H9 (cell line): ENCODE results near the gene GNB3. TPM values are rescaled to one million over a fixed set of nuclear protein-coding genes. Genes with fewer than 3 reads are reported as not detected.

Source experiments
- DNase-seq: peaks from one replicate; pipeline ENCODE4 v3.0.0-alpha.2; 2017
- H2AFZ ChIP-seq: one replicate; pipeline ENCODE4 v1.6.1; 2013; ENCODE audit warnings: mild to moderate bottlenecking, low read length, control low read depth, moderate library complexity
- H2AK5ac ChIP-seq: 2 replicates; pipeline ENCODE4 v1.6.1; 2013; ENCODE audit warnings: low read length, control low read depth, mixed read lengths; ENCODE audit not compliant: insufficient read length
- H2BK120ac ChIP-seq: one replicate; pipeline ENCODE4 v1.6.1; 2013; ENCODE audit warnings: low read depth, mild to moderate bottlenecking, low read length, control low read depth, inconsistent platforms; ENCODE audit not compliant: poor library complexity, severe bottlenecking
- H2BK12ac ChIP-seq: 2 replicates; pipeline ENCODE4 v1.6.1; 2013; ENCODE audit warnings: low read length, control low read depth, mixed read lengths, low read depth; ENCODE audit not compliant: insufficient read length
- H2BK15ac ChIP-seq: 2 replicates; pipeline ENCODE4 v1.6.1; 2013; ENCODE audit warnings: low read depth, low read length, control low read depth
- H2BK20ac ChIP-seq: one replicate; pipeline ENCODE4 v1.6.1; 2013; ENCODE audit warnings: low read depth, mild to moderate bottlenecking, low read length, control low read depth, inconsistent platforms; ENCODE audit not compliant: poor library complexity, severe bottlenecking
- H2BK5ac ChIP-seq: 2 replicates; pipeline ENCODE4 v1.6.1; 2013; ENCODE audit warnings: low read length, control low read depth, mixed read lengths; ENCODE audit not compliant: insufficient read length
- H3K14ac ChIP-seq: 2 replicates; pipeline ENCODE4 v1.6.1; 2013; ENCODE audit warnings: low read length, control low read depth; ENCODE audit not compliant: insufficient read depth
- H3K18ac ChIP-seq: 2 replicates; pipeline ENCODE4 v1.6.1; 2013; ENCODE audit warnings: low read depth, mild to moderate bottlenecking, mixed read lengths, low read length, control low read depth; ENCODE audit not compliant: insufficient read length
- H3K23ac ChIP-seq: 2 replicates; pipeline ENCODE4 v1.6.1; 2013; ENCODE audit warnings: low read length, control low read depth, mixed read lengths, low read depth; ENCODE audit not compliant: insufficient read length
- H3K23me2 ChIP-seq: 2 replicates; pipeline ENCODE4 v1.6.1; 2013; ENCODE audit warnings: low read depth, mild to moderate bottlenecking, mixed read lengths, low read length, control low read depth; ENCODE audit not compliant: insufficient read length, poor library complexity, severe bottlenecking
- H3K27ac ChIP-seq: 2 replicates; pipeline ENCODE4 v1.5.1; 2013; ENCODE audit warnings: low read length, control low read depth, mixed read lengths, low read depth; ENCODE audit not compliant: insufficient read length
- H3K27me3 ChIP-seq: 2 replicates; pipeline ENCODE4 v1.6.1; 2013; ENCODE audit warnings: low read length, control low read depth, inconsistent platforms; ENCODE audit not compliant: insufficient read depth
- H3K4ac ChIP-seq: 2 replicates; pipeline ENCODE4 v1.6.1; 2013; ENCODE audit warnings: low read depth, mild to moderate bottlenecking, control low read depth, inconsistent platforms, low read length, moderate library complexity
- H3K4me1 ChIP-seq: 2 replicates; pipeline ENCODE4 v1.6.1; 2013; ENCODE audit warnings: low read length, control low read depth, inconsistent platforms; ENCODE audit not compliant: insufficient read depth
- H3K4me2 ChIP-seq: 2 replicates; pipeline ENCODE4 v1.6.1; 2013; ENCODE audit warnings: low read length, control low read depth, mixed read lengths; ENCODE audit not compliant: insufficient read length, insufficient read depth
- H3K56ac ChIP-seq: 2 replicates; pipeline ENCODE4 v1.6.1; 2013; ENCODE audit warnings: low read depth, mild to moderate bottlenecking, mixed read lengths, low read length, control low read depth; ENCODE audit not compliant: insufficient read length
- H3K79me1 ChIP-seq: 2 replicates; pipeline ENCODE4 v1.6.1; 2013; ENCODE audit warnings: low read depth, mild to moderate bottlenecking, moderate library complexity, low read length, control low read depth, inconsistent platforms; ENCODE audit not compliant: insufficient read depth, poor library complexity, severe bottlenecking
- H3K79me2 ChIP-seq: 2 replicates; pipeline ENCODE4 v1.6.1; 2013; ENCODE audit warnings: low read length, control low read depth, inconsistent platforms; ENCODE audit not compliant: insufficient read depth
- H3K9ac ChIP-seq: 2 replicates; pipeline ENCODE4 v1.6.1; 2013; ENCODE audit warnings: low read length, control low read depth, mixed read lengths; ENCODE audit not compliant: insufficient read length; ENCODE audit errors: extremely low read depth
- H3K9me3 ChIP-seq: one replicate; pipeline ENCODE4 v1.6.1; 2013; ENCODE audit warnings: low read depth, low read length, inconsistent platforms; ENCODE audit not compliant: control insufficient read depth
- H3T11ph ChIP-seq: one replicate; pipeline ENCODE4 v1.6.1; 2013; ENCODE audit warnings: mild to moderate bottlenecking, low read length, control low read depth, inconsistent platforms
- H4K20me1 ChIP-seq: one replicate; pipeline ENCODE4 v1.6.1; 2013; ENCODE audit not compliant: control insufficient read depth, insufficient read length, insufficient read depth
- H4K5ac ChIP-seq: 2 replicates; pipeline ENCODE4 v1.6.1; 2013; ENCODE audit warnings: low read depth, mild to moderate bottlenecking, mixed read lengths, low read length, control low read depth; ENCODE audit not compliant: insufficient read length
- H4K8ac ChIP-seq: replicated peaks from 2 replicates; pipeline ENCODE4 v1.6.1; 2013; ENCODE audit warnings: low read length, control low read depth, mixed read lengths, low read depth; ENCODE audit not compliant: insufficient read length
- H4K91ac ChIP-seq: 2 replicates; pipeline ENCODE4 v1.6.1; 2013; ENCODE audit warnings: low read depth, mild to moderate bottlenecking, moderate library complexity, mixed read lengths, low read length, control low read depth; ENCODE audit not compliant: insufficient read length
- H3K27ac Mint-ChIP-seq, 3 experiments: 2 replicates in 2 of 3; 3 replicates in 1 of 3; pipeline ENCODE4 v1.8.0; 2020 to 2021; ENCODE audit warnings: mixed read lengths in 3 of 3, mild to moderate bottlenecking in 1 of 3, moderate library complexity in 1 of 3
- H3K27me3 Mint-ChIP-seq: 2 replicates; pipeline ENCODE4 v1.8.0; 2021; ENCODE audit warnings: low read depth, mild to moderate bottlenecking, moderate library complexity, mixed read lengths
- H3K36me3 Mint-ChIP-seq, 3 experiments: 2 replicates in 2 of 3; 3 replicates in 1 of 3; pipeline ENCODE4 v1.8.0; 2020 to 2021; ENCODE audit warnings: low read depth in 3 of 3, mixed read lengths in 3 of 3; ENCODE audit not compliant: insufficient read depth in 1 of 3
- H3K4me1 Mint-ChIP-seq, 2 experiments: 2 replicates each; pipeline ENCODE4 v1.8.0; 2020; ENCODE audit warnings: mixed read lengths in 2 of 2
- H3K4me3 Mint-ChIP-seq, 2 experiments: 2 replicates in 1 of 2; 3 replicates in 1 of 2; pipeline ENCODE4 v1.8.0; 2020 to 2021; ENCODE audit warnings: mild to moderate bottlenecking in 2 of 2, mixed read lengths in 2 of 2, moderate library complexity in 1 of 2
- H3K9me3 Mint-ChIP-seq, 2 experiments: 2 replicates in 1 of 2; 3 replicates in 1 of 2; pipeline ENCODE4 v1.8.0; 2020; ENCODE audit warnings: mild to moderate bottlenecking in 2 of 2, mixed read lengths in 2 of 2, moderate library complexity in 1 of 2
- CTCF ChIP-seq: fragments of 200-600 bp; sonication (generic); conservative IDR thresholded peaks from 3 replicates; pipeline ENCODE4 v1.8.0; 2021; ENCODE audit warnings: antibody characterized with exemption, mild to moderate bottlenecking
- WGBS: extraction: QIAGEN DNeasy Blood & Tissue Kit; methylation state at CpG from one replicate; pipeline ENCODE4 v1.1.7; 2013; ENCODE audit warnings: missing lambda C conversion rate, low lambda C conversion rate, mixed read lengths; ENCODE audit not compliant: insufficient read length; ENCODE audit errors: extremely low coverage; 5-methylcytosine and 5-hydroxymethylcytosine counted together
- total RNA-seq: library from RNA; stranded (reverse); gene quantifications from 2 replicates; pipeline ENCODE4 v1.2.1, GENCODE V29; 2021

Gene GNB3
- total RNA-seq, 1 experiment from 2014 or later: 17.3 TPM

GRCh38 chr12:6868211-6869048, 27.7 kb downstream of the GNB3 start:
- Histone ChIP-seq H2AFZ (no peak overlapping the region), H3K18ac (no peak overlapping the region), H3T11ph (no peak overlapping the region), H2AK5ac (no peak overlapping the region), H3K27me3 (no peaks in the 10 kb centered on the region), H3K4ac (no peak overlapping the region), H3K79me2 (peaks cover 5% of the 10 kb centered on the region; the same call in 1 of the 2 replicates), H2BK20ac (no peak overlapping the region), H3K9ac (peak overlapping the region; percentile 60), H3K4me2 (peak overlapping the region; percentile 94), H2BK12ac (no peak overlapping the region), H3K4me1 (no peaks in the 10 kb centered on the region; the same call in 1 of the 2 replicates), H4K20me1 (no peaks in the 10 kb centered on the region), H3K27ac (no peak overlapping the region), H4K91ac (no peak overlapping the region), H3K79me1 (no peaks in the 10 kb centered on the region), H2BK5ac (no peak overlapping the region), H3K9me3 (no peaks in the 10 kb centered on the region), H3K56ac (no peak overlapping the region), H3K14ac (peak overlapping the region; percentile 37; the same call in 1 of the 2 replicates), H3K23me2 (peaks cover 16% of the 10 kb centered on the region), H3K23ac (no peak overlapping the region), H4K5ac (no peak overlapping the region), H4K8ac (no peak overlapping the region), H2BK120ac (no peak overlapping the region), H2BK15ac (no peak overlapping the region)
- peak overlapping the region; percentile 91 to 95 for H3K4me3 Mint-ChIP-seq
- H3K4me1 Mint-ChIP-seq: peaks cover 50 to 55% of the 10 kb centered on the region in 2 experiments
- no peaks in the 10 kb centered on the region; a peak in 1 of 5 replicates for H3K9me3 Mint-ChIP-seq
- no CpG with 5 or more reads among the region's 22 CpGs for WGBS
- peaks cover 42 to 69% (median 57%) of the 10 kb centered on the region in 3 experiments for H3K36me3 Mint-ChIP-seq
- no peak for DNase-seq
- H3K27me3 Mint-ChIP-seq: no peaks in the 10 kb centered on the region; the same call in 1 of the 2 replicates
- peak overlapping the region; percentile 85 to 96 (median 92); a peak in 6 of 7 replicates for H3K27ac Mint-ChIP-seq
- TF ChIP-seq CTCF: peak; percentile 15; the same call in 1 of the 3 replicates
